Right lobe of liver (tissue), 4 donors: Measurements from ENCODE around the gene ASB16.

ENCODE experiments used
- POLR2A ChIP-seq: fragments of 450-650 bp; IDR thresholded peaks from one replicate; pipeline ENCODE4 v1.6.1; 2017; ENCODE audit warnings: antibody characterized with exemption, mild to moderate bottlenecking
- TF ChIP-seq, protein P1 (sequence below), 4 donors: fragments of 200-600 bp in 3 of 4; fragments of 450-650 bp in 1 of 4; IDR thresholded peaks; one replicate each; pipeline versions ENCODE4 v1.5.1 to v1.8.0; 2016 to 2022; ENCODE audit warnings: antibody characterized with exemption in 4 of 4, mild to moderate bottlenecking in 2 of 4
- donor health status: DM: no; HTN: no; CAD: no.
- donor health status: DM: no; HTN: no; CAD: no.
- donor health status: DM: no; HTN: yes; CAD: no.

GRCh38 chr17:44209786-44210341 is 39.4 kb downstream of the ASB16 start:
- TF ChIP-seq, protein P1, sequence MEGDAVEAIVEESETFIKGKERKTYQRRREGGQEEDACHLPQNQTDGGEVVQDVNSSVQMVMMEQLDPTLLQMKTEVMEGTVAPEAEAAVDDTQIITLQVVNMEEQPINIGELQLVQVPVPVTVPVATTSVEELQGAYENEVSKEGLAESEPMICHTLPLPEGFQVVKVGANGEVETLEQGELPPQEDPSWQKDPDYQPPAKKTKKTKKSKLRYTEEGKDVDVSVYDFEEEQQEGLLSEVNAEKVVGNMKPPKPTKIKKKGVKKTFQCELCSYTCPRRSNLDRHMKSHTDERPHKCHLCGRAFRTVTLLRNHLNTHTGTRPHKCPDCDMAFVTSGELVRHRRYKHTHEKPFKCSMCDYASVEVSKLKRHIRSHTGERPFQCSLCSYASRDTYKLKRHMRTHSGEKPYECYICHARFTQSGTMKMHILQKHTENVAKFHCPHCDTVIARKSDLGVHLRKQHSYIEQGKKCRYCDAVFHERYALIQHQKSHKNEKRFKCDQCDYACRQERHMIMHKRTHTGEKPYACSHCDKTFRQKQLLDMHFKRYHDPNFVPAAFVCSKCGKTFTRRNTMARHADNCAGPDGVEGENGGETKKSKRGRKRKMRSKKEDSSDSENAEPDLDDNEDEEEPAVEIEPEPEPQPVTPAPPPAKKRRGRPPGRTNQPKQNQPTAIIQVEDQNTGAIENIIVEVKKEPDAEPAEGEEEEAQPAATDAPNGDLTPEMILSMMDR (IDR thresholded peaks at IDR 0.05), result no peak
- TF ChIP-seq POLR2A, result no peak
